Panc1 (cell line): ENCODE data around the gene PRSS21. TPM values are rescaled to one million over a fixed set of nuclear protein-coding genes. Genes with fewer than 3 reads are reported as not detected.
A peak's percentile ranks its signal among the peaks of the same experiment; 100 is the strongest.

Experiments used
- ATAC-seq: fragments of 200-7000 bp; cut with Tn5 transposase; 2 replicates; pipeline ENCODE4 v1.9.1; 2020; ENCODE audit warnings: mild to moderate bottlenecking, moderate library complexity
- BruUV-seq: library from RNA; stranded (reverse); fragments of 400-500 nt; replicated peaks from 2 replicates; lab custom pipeline; 2021; lab: Mats Ljungman, UMichigan
- CTCF ChIA-PET: fragments of 300-600 bp; sonication (Branson Sonifier 250); formaldehyde crosslinking; loops from one replicate; lab custom pipeline; 2022; ENCODE audit warnings: antibody characterized with exemption; lab: Charles Lee
- POLR2A ChIA-PET: fragments of 300-600 bp; sonication (Branson Sonifier 250); formaldehyde crosslinking; loops from one replicate; lab custom pipeline; 2022; ENCODE audit warnings: antibody characterized with exemption; lab: Charles Lee
- DNase-seq: peaks from one replicate; pipeline ENCODE4 v3.0.0-alpha.2; 2010; ENCODE audit warnings: low read depth, low spot score
- H3K27ac ChIP-seq: 2 replicates; pipeline ENCODE4 v1.5.1; 2011; ENCODE audit warnings: mild to moderate bottlenecking, low read length, inconsistent platforms
- H3K27me3 ChIP-seq: fragments of 200-500 bp; sonication (Bioruptor generic); 2 replicates; pipeline ENCODE4 v1.6.0; 2014; ENCODE audit warnings: low read length, inconsistent platforms; ENCODE audit not compliant: control insufficient read depth, insufficient read depth
- H3K36me3 ChIP-seq: fragments of 200-500 bp; sonication (Bioruptor generic); 2 replicates; pipeline ENCODE4 v1.5.1; 2014; ENCODE audit warnings: inconsistent platforms, mild to moderate bottlenecking, low read length, moderate library complexity; ENCODE audit not compliant: control insufficient read depth, insufficient read depth
- H3K4me1 ChIP-seq: 2 replicates; pipeline ENCODE4 v1.5.1; 2011; ENCODE audit warnings: inconsistent platforms, mild to moderate bottlenecking, low read length, moderate library complexity; ENCODE audit not compliant: control insufficient read depth, insufficient read depth
- H3K4me3 ChIP-seq, 2 experiments: 2 replicates each; pipeline ENCODE4 v1.5.1; 2011 to 2012; ENCODE audit warnings: low read depth in 2 of 2, low read length in 2 of 2, mild to moderate bottlenecking in 2 of 2, inconsistent platforms in 1 of 2, moderate library complexity in 1 of 2
- H3K9me3 ChIP-seq: fragments of 200-500 bp; sonication (Bioruptor generic); 2 replicates; pipeline ENCODE4 v1.5.1; 2014; ENCODE audit warnings: low read depth, mild to moderate bottlenecking, inconsistent platforms, low read length, moderate library complexity; ENCODE audit not compliant: control insufficient read depth, insufficient read depth
- POLR2AphosphoS5 ChIP-seq: IDR thresholded peaks from 2 replicates; pipeline ENCODE4 v1.6.1; 2012; ENCODE audit warnings: mild to moderate bottlenecking, low read depth, low read length, moderate library complexity
- REST ChIP-seq, 2 experiments: IDR thresholded peaks; 2 replicates each; pipeline ENCODE4 v1.6.1; 2011 to 2012; ENCODE audit warnings: low read depth in 2 of 2, control low read depth in 1 of 2, low read length in 1 of 2, mild to moderate bottlenecking in 1 of 2, moderate library complexity in 1 of 2; ENCODE audit not compliant: insufficient read depth in 1 of 2
- SIN3A ChIP-seq: IDR thresholded peaks from 2 replicates; pipeline ENCODE4 v1.6.1; 2012; ENCODE audit warnings: low read depth, mild to moderate bottlenecking, low read length, moderate library complexity, borderline replicate concordance; ENCODE audit not compliant: insufficient read depth
- TCF7L2 ChIP-seq: IDR thresholded peaks from 2 replicates; pipeline ENCODE4 v1.6.1; 2011; ENCODE audit warnings: mild to moderate bottlenecking, low read depth, low read length, inconsistent platforms
- in situ Hi-C: cut with HindIII; loops from 2 replicates; pipeline ENCODE4 v1.10.0; 2016; ENCODE audit warnings: low sequenced_read_pairs, low pct_unique_long_range_greater_than_20kb
- intact Hi-C: fragments of 100-400 bp; cut with micrococcal nuclease; formaldehyde crosslinking; loops from one replicate; pipeline ENCODE4 v1.10.0; 2022; ENCODE audit not compliant: unreplicated experiment
- total RNA-seq: library from RNA; stranded (reverse); gene quantifications from one replicate; pipeline ENCODE4 v1.2.1, GENCODE V29; 2021; ENCODE audit not compliant: unreplicated experiment
- TF ChIP-seq, protein P1 (sequence below): fragments of 450-650 bp; IDR thresholded peaks from 2 replicates; pipeline ENCODE4 v1.5.1; 2017; ENCODE audit warnings: mild to moderate bottlenecking

Gene PRSS21
- total RNA-seq, 1 experiment from 2014 or later = not detected

DNA sequence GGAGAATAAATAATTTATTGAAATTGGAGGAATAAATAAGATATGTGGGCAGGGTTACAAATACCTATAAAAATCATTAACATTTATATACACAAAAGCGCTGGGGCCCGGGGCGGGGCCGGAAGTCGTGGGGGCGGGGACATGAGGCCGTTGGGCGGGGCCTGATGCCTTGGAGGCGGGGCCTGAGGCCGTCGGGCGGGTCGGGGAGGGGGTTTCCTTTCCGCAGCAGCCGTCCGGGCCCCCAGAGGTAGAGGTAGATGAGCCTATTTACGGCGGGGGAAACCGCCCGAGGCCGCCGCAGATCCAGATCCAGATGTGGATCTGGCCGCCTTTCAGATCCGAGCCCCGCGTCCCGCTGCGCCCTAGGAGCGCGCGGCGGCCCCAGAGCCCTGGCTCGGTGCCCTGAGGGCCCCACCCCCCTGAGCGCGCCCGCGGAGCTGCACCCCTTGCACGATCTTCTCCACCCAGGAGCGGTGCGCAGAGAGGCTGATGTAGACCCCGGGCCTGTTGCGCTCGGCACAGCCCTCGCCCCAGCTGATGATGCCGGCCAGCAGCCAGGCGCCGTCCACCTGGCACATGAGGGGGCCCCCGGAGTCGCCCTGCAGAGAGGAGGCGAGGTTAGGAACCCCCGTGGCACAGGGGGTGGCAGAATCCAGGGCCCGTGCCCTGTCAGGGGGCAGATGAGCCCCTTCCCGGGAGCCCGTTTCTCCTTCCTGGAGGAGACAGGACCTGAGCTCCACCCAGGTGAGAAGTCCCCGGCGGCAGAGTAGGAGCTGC lies 35.9 kb downstream of the PRSS21 start:
- DNase-seq (no peak), ATAC-seq (no peak)
- H3K36me3 ChIP-seq = no peaks in the 10 kb centered on the region
- in situ Hi-C loops (no loop called here), intact Hi-C loops (no loop called here)
- no peak overlapping the region for H3K4me3 ChIP-seq
- H3K27ac ChIP-seq = peak overlapping the region; percentile 70; the same call in 1 of the 2 replicates
- ChIA-PET CTCF (no interaction called here), POLR2A (no interaction called here)
- TF ChIP-seq POLR2AphosphoS5 (no peak), REST (IDR thresholded peaks at IDR 0.05; ENCODE audit: insufficient read depth in 1 of 2, low read depth in 2 of 2, low read length in 1 of 2) (no peak), TCF7L2 (no peak), SIN3A (no peak)
- TF ChIP-seq, protein P1, sequence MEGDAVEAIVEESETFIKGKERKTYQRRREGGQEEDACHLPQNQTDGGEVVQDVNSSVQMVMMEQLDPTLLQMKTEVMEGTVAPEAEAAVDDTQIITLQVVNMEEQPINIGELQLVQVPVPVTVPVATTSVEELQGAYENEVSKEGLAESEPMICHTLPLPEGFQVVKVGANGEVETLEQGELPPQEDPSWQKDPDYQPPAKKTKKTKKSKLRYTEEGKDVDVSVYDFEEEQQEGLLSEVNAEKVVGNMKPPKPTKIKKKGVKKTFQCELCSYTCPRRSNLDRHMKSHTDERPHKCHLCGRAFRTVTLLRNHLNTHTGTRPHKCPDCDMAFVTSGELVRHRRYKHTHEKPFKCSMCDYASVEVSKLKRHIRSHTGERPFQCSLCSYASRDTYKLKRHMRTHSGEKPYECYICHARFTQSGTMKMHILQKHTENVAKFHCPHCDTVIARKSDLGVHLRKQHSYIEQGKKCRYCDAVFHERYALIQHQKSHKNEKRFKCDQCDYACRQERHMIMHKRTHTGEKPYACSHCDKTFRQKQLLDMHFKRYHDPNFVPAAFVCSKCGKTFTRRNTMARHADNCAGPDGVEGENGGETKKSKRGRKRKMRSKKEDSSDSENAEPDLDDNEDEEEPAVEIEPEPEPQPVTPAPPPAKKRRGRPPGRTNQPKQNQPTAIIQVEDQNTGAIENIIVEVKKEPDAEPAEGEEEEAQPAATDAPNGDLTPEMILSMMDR = no peak
- peaks cover 24% of the 10 kb centered on the region for H3K4me1 ChIP-seq
- no TSS peak for BruUV-seq
- H3K9me3 ChIP-seq = no peaks in the 10 kb centered on the region; the same call in 1 of the 2 replicates
- no peaks in the 10 kb centered on the region for H3K27me3 ChIP-seq

- no peak for ATAC-seq
- ChIA-PET CTCF (interaction anchor here (1.7 kb wide), 1 partner anchor 15 kb away, joined by 7 read pairs; no protein-coding TSS in a partner anchor), POLR2A (no interaction called here)
- DNase-seq = no peak
- Histone ChIP-seq H3K4me3 (no peak overlapping the region), H3K36me3 (no peaks in the 10 kb centered on the region), H3K27me3 (no peaks in the 10 kb centered on the region), H3K4me1 (peaks cover 28% of the 10 kb centered on the region), H3K9me3 (no peaks in the 10 kb centered on the region; the same call in 1 of the 2 replicates), H3K27ac (peak overlapping the region; percentile 70)
- intact Hi-C loops (no loop called here), in situ Hi-C loops (no loop called here)
- no peak for TF ChIP-seq TCF7L2
- TF ChIP-seq, protein P1 = no peak
- no peak for TF ChIP-seq POLR2AphosphoS5
- no peak for TF ChIP-seq REST (IDR thresholded peaks at IDR 0.05; ENCODE audit: insufficient read depth in 1 of 2, low read depth in 2 of 2, low read length in 1 of 2)
- no peak for TF ChIP-seq SIN3A
- no TSS peak for BruUV-seq
Measured at GRCh38 chr16:2853531-2854073, 36.6 kb downstream of the PRSS21 start.
